ENCODE results near the gene CASS4.

DNA sequence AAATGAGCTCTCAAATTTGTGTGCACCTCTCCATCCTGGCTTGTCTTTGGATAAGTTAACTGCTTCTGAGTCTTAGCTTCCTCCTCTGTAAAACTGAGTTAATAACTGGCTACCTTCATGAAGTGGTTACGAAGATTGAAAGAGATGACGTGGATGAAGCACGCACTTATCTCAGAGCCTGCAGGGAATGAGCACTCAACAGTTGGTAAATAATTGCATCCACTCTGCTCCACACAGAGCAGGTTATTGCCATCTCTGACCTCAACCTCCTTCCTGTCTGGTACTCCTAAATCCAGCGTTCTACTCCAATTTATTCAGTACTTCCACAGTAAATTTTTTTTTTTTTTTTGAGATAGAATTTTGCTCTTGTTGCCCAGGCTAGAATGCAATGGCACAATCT, 26.9 kb upstream of the CASS4 start:
- TF ChIP-seq TEAD1 (CRISPR knock-in tag; IDR thresholded peaks at IDR 0.05) (no peak), ZNF140 (CRISPR knock-in tag; IDR thresholded peaks at IDR 0.05) (no peak), SETDB1 (IDR thresholded peaks at IDR 0.05; ENCODE audit: low read length) (no peak)
- TF ChIP-seq, protein P1, sequence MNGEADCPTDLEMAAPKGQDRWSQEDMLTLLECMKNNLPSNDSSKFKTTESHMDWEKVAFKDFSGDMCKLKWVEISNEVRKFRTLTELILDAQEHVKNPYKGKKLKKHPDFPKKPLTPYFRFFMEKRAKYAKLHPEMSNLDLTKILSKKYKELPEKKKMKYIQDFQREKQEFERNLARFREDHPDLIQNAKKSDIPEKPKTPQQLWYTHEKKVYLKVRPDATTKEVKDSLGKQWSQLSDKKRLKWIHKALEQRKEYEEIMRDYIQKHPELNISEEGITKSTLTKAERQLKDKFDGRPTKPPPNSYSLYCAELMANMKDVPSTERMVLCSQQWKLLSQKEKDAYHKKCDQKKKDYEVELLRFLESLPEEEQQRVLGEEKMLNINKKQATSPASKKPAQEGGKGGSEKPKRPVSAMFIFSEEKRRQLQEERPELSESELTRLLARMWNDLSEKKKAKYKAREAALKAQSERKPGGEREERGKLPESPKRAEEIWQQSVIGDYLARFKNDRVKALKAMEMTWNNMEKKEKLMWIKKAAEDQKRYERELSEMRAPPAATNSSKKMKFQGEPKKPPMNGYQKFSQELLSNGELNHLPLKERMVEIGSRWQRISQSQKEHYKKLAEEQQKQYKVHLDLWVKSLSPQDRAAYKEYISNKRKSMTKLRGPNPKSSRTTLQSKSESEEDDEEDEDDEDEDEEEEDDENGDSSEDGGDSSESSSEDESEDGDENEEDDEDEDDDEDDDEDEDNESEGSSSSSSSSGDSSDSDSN (IDR thresholded peaks at IDR 0.05; ENCODE audit: borderline replicate concordance in 1 of 2, low read depth in 2 of 2, low read length in 2 of 2): no peak
- TF ChIP-seq, protein P2, sequence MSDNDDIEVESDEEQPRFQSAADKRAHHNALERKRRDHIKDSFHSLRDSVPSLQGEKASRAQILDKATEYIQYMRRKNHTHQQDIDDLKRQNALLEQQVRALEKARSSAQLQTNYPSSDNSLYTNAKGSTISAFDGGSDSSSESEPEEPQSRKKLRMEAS (CRISPR knock-in tag; IDR thresholded peaks at IDR 0.05): no peak
- TF ChIP-seq, protein P3, sequence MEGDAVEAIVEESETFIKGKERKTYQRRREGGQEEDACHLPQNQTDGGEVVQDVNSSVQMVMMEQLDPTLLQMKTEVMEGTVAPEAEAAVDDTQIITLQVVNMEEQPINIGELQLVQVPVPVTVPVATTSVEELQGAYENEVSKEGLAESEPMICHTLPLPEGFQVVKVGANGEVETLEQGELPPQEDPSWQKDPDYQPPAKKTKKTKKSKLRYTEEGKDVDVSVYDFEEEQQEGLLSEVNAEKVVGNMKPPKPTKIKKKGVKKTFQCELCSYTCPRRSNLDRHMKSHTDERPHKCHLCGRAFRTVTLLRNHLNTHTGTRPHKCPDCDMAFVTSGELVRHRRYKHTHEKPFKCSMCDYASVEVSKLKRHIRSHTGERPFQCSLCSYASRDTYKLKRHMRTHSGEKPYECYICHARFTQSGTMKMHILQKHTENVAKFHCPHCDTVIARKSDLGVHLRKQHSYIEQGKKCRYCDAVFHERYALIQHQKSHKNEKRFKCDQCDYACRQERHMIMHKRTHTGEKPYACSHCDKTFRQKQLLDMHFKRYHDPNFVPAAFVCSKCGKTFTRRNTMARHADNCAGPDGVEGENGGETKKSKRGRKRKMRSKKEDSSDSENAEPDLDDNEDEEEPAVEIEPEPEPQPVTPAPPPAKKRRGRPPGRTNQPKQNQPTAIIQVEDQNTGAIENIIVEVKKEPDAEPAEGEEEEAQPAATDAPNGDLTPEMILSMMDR (IDR thresholded peaks at IDR 0.05 in 2 of 3, conservative IDR thresholded peaks at IDR 0.05 in 1 of 3; ENCODE audit: insufficient read depth in 2 of 3, low read depth in 1 of 3, low read length in 3 of 3): no peak
